ENCODE data around the gene PCDHA4. TPM values are rescaled to one million over a fixed set of nuclear protein-coding genes. Genes with fewer than 3 reads are reported as not detected.
"Not testable (repeated sequence)": the region's sequence is repeated elsewhere in the genome, so short reads cannot be mapped to it uniquely, and the experiment has no call there.

Gene PCDHA4
- total RNA-seq, 1 experiment from 2014 or later: 1.5 TPM

DNA sequence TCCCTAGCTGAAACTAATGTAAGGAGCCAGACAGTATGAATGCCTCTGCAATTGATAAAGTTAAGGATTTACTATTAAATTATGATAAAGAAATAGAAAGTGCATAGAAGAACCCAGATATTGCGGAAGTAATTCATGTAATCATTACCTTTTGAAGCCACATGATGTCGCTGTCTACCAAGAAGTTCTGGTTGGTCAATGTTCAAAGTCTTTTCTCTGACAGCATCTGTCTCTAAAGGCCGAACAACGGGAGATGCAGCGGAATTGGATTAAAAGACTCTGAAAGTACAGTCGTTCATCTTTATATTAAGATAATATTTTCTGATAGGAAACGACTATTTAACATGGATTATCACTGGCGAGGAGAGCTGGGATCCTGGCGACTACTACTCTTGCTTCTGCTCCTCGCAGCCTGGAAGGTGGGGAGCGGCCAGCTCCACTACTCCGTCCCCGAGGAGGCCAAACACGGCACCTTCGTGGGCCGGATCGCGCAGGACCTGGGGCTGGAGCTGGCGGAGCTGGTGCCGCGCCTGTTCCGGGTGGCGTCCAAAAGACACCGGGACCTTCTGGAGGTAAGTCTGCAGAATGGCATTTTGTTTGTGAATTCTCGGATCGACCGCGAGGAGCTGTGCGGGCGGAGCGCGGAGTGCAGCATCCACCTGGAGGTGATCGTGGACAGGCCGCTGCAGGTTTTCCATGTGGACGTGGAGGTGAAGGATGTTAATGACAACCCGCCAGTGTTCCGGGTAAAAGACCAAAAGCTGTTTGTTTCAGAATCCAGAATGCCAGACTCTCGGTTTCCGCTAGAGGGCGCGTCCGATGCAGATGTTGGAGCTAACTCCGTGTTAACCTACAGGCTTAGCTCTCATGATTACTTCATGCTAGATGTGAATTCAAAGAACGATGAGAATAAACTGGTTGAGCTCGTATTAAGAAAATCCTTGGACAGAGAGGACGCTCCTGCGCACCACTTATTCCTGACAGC, 34.4 kb downstream of the PCDHA4 start, which contains the start of gene PCDHA8:
PCDHA8 (plus strand) TSS at position 210 of the 985 bp plus-strand sequence; CDS start at position 345, 135 bp downstream.
- Histone ChIP-seq H3K4me2 (ENCODE audit: low read length) (peak within 1 kb of the TSS; percentile 91), H3K79me2 (ENCODE audit: low read length) (no peaks in the 10 kb centered on the region), H4K20me1 (ENCODE audit: low read length) (no peaks in the 10 kb centered on the region), H3K4me1 (ENCODE audit: insufficient read depth, low read length) (no peaks in the 10 kb centered on the region), H3K4me3 (ENCODE audit: low read length) (peak within 1 kb of the TSS; percentile 74), H2AFZ (ENCODE audit: low read length) (peak within 1 kb of the TSS; percentile 93), H3K9ac (ENCODE audit: low read length) (peak within 1 kb of the TSS; percentile 44; the same call in 1 of the 2 replicates), H3K27me3 (ENCODE audit: low read length) (no peaks in the 10 kb centered on the region), H3K36me3 (ENCODE audit: low read depth, low read length) (no peaks in the 10 kb centered on the region), H3K27ac (ENCODE audit: low read length) (no peak within 1 kb of the TSS), H3F3A (ENCODE audit: low read length, unreplicated experiment) (no peaks in the 10 kb centered on the region), H3K9me3 (ENCODE audit: low read length) (no peaks in the 10 kb centered on the region), H3K9me2 (replicated peaks; ENCODE audit: low read length) (no peaks in the 10 kb centered on the region)
- TF ChIP-seq, protein P1, sequence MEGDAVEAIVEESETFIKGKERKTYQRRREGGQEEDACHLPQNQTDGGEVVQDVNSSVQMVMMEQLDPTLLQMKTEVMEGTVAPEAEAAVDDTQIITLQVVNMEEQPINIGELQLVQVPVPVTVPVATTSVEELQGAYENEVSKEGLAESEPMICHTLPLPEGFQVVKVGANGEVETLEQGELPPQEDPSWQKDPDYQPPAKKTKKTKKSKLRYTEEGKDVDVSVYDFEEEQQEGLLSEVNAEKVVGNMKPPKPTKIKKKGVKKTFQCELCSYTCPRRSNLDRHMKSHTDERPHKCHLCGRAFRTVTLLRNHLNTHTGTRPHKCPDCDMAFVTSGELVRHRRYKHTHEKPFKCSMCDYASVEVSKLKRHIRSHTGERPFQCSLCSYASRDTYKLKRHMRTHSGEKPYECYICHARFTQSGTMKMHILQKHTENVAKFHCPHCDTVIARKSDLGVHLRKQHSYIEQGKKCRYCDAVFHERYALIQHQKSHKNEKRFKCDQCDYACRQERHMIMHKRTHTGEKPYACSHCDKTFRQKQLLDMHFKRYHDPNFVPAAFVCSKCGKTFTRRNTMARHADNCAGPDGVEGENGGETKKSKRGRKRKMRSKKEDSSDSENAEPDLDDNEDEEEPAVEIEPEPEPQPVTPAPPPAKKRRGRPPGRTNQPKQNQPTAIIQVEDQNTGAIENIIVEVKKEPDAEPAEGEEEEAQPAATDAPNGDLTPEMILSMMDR (conservative IDR thresholded peaks at IDR 0.05; ENCODE audit: low read depth, low read length): peak; percentile 69
- no peak for TF ChIP-seq EZH2phosphoT487 (IDR thresholded peaks at IDR 0.05; ENCODE audit: borderline replicate concordance, low read length)
- DNase-seq (peak; percentile 73), ATAC-seq (peak; percentile 92)
- CTCF ChIA-PET: interaction anchor here (0.5 to 1.5 kb wide), 13 partner anchors 20 to 1798 kb away, joined by 3 to 34 read pairs (median 4); partner anchors contain the start of genes PCDHA5 and PCDHB1
- POLR2A ChIA-PET (ENCODE audit: unreplicated experiment): interaction anchor here (0.6 to 0.7 kb wide), 2 partner anchors 157 to 556 kb away, joined by 3 to 7 read pairs; no protein-coding TSS in a partner anchor
- intact Hi-C loops (cut with micrococcal nuclease): loop anchor here (1.0 to 10.0 kb wide), 5 partner anchors 34 to 724 kb away; partner anchors contain the start of genes PCDHA12, PCDHA13 and PCDHA4
- BruUV-seq (replicated peaks): no TSS peak

GRCh38 chr5:140842798-140843733, 36.2 kb downstream of the PCDHA4 start:
- Histone ChIP-seq H3K4me1 (ENCODE audit: insufficient read depth, low read length) (no peaks in the 10 kb centered on the region), H4K20me1 (ENCODE audit: low read length) (no peaks in the 10 kb centered on the region), H3K4me3 (ENCODE audit: low read length) (no peak overlapping the region), H3K27ac (ENCODE audit: low read length) (no peak overlapping the region), H3K9ac (ENCODE audit: low read length) (no peak overlapping the region), H3K79me2 (ENCODE audit: low read length) (no peaks in the 10 kb centered on the region), H3K27me3 (ENCODE audit: low read length) (no peaks in the 10 kb centered on the region), H3K4me2 (ENCODE audit: low read length) (no peak overlapping the region), H3K9me3 (ENCODE audit: low read length) (no peaks in the 10 kb centered on the region), H3F3A (ENCODE audit: low read length, unreplicated experiment) (no peaks in the 10 kb centered on the region), H3K9me2 (replicated peaks; ENCODE audit: low read length) (no peaks in the 10 kb centered on the region), H2AFZ (ENCODE audit: low read length) (no peak overlapping the region), H3K36me3 (ENCODE audit: low read depth, low read length) (no peaks in the 10 kb centered on the region)
- ATAC-seq (no peak), DNase-seq (no peak)
- ChIA-PET CTCF (no interaction called here), POLR2A (ENCODE audit: unreplicated experiment) (no interaction called here)
- no peak for TF ChIP-seq EZH2 (IDR thresholded peaks at IDR 0.05; ENCODE audit: low read length, unreplicated experiment)
- TF ChIP-seq, protein P1 (conservative IDR thresholded peaks at IDR 0.05; ENCODE audit: low read depth, low read length): no peak
- no TSS peak for BruUV-seq (replicated peaks)
- intact Hi-C loops (cut with micrococcal nuclease): loop anchor here (10.0 kb wide), 1 partner anchor 722 kb away; no protein-coding TSS in a partner anchor

- BruUV-seq (replicated peaks); H2AFZ ChIP-seq (ENCODE audit: low read length); H3K4me1 ChIP-seq (ENCODE audit: insufficient read depth, low read length); H3F3A ChIP-seq (ENCODE audit: low read length, unreplicated experiment); CTCF ChIA-PET; H3K4me3 ChIP-seq (ENCODE audit: low read length); ATAC-seq; DNase-seq; H3K27me3 ChIP-seq (ENCODE audit: low read length); H3K9me3 ChIP-seq (ENCODE audit: low read length); H3K27ac ChIP-seq (ENCODE audit: low read length); H3K36me3 ChIP-seq (ENCODE audit: low read depth, low read length); POLR2A ChIA-PET (ENCODE audit: unreplicated experiment); H3K9ac ChIP-seq (ENCODE audit: low read length); H3K79me2 ChIP-seq (ENCODE audit: low read length); H4K20me1 ChIP-seq (ENCODE audit: low read length); H3K9me2 ChIP-seq (replicated peaks; ENCODE audit: low read length); H3K4me2 ChIP-seq (ENCODE audit: low read length): not testable (repeated sequence)
- intact Hi-C loops (cut with micrococcal nuclease): loop anchor here (10.0 kb wide), 1 partner anchor 716 kb away; no protein-coding TSS in a partner anchor
These were observed 41.6 kb downstream of the PCDHA4 start, which contains the start of gene PCDHA9 for GRCh38 chr5:140848139-140849102. Gene PCDHA9, plus strand, starts transcription at chr5:140848382. Its CDS starts 114 bp downstream, at chr5:140848496.

Measured in PC-3 (cell line).